NT2/D1 (cell line): ENCODE results near the gene CCNJL.

ENCODE experiments used
- DNase-seq: peaks from one replicate; pipeline ENCODE4 v3.0.0-alpha.2; 2011; ENCODE audit warnings: low read depth, low spot score
- H3K27me3 ChIP-seq: 2 replicates; pipeline ENCODE4 v1.6.0; 2011; ENCODE audit warnings: mild to moderate bottlenecking; ENCODE audit not compliant: insufficient read length, insufficient read depth
- H3K36me3 ChIP-seq: 2 replicates; pipeline ENCODE4 v1.6.1; 2011; ENCODE audit warnings: mild to moderate bottlenecking, low read length, mixed read lengths; ENCODE audit not compliant: insufficient read depth, insufficient read length
- H3K4me1 ChIP-seq: 2 replicates; pipeline ENCODE4 v1.5.1; 2011; ENCODE audit not compliant: insufficient read depth, insufficient read length
- H3K4me3 ChIP-seq: 2 replicates; pipeline ENCODE4 v1.5.1; 2011; ENCODE audit warnings: low read depth; ENCODE audit not compliant: insufficient read length
- H3K9ac ChIP-seq: 2 replicates; pipeline ENCODE4 v1.6.0; 2011; ENCODE audit warnings: low read depth; ENCODE audit not compliant: insufficient read length
- H3K9me3 ChIP-seq: 2 replicates; pipeline ENCODE4 v1.5.1; 2011; ENCODE audit warnings: mild to moderate bottlenecking, low read length; ENCODE audit not compliant: insufficient read depth
- SUZ12 ChIP-seq: IDR thresholded peaks from 2 replicates; pipeline ENCODE4 v1.6.1; 2011; ENCODE audit not compliant: insufficient read length, insufficient read depth; ENCODE audit errors: extremely low read depth
- YY1 ChIP-seq: IDR thresholded peaks from 2 replicates; pipeline ENCODE4 v1.6.1; 2011; ENCODE audit not compliant: insufficient read length, insufficient read depth
- ZNF274 ChIP-seq: IDR thresholded peaks from 2 replicates; pipeline ENCODE4 v1.6.1; 2011; ENCODE audit warnings: mild to moderate bottlenecking, low read depth, low read length

Gene CCNJL

DNA sequence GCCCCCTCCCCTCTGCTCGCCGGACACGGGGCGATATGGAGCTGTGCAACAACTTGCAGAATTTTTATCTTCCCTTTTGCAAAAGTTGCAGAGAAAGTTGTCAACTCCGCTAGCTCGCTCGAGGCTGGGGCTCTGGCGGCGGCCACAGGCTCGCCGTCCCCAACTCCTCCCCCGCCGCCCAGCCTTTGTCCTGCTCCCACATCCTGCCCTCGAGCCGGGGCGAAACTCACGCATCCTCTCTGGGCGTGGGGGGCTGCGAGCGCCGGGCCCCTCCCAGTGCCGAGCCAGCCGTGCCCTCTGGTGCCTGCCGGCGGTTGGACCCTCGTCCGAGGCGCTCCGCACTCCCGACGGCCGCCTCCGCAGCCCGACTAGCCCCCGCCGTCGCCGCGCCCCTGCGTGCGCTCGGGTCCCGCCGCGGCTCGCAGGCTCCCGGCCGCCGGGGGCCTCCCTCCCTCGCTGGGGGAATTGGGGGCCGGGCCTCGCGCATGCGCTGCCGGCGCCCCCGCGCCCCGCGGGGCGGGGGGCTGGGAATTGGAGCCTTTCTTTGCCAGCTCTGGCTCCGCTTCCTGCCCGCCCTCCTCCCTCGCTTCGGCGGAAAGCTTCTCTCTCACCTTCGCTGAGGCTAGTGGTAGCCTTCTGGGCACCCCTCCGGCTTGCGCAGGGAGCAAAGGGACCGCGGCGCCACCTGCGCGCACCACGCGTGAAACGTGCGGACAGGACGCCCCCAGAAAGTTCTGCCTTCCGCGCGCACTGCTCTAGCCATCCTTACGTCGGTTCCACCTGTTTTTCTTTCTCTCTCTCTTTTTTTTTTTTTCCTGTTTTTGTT, at the start of gene CCNJL:
Gene CCNJL (minus strand): TSS at position 431 of the 826 bp plus-strand sequence. CDS start 641 bp downstream, outside the sequence.
- H3K4me3 ChIP-seq: peak within 1 kb of the TSS; percentile 64
- no peak for TF ChIP-seq ZNF274
- no peak for TF ChIP-seq SUZ12
- TF ChIP-seq YY1: no peak
- no peaks in the 10 kb centered on the region for H3K9me3 ChIP-seq
- peak; percentile 35 for DNase-seq
- peaks cover 6% of the 10 kb centered on the region for H3K27me3 ChIP-seq
- H3K9ac ChIP-seq: peak within 1 kb of the TSS; percentile 82
- peaks cover 2% of the 10 kb centered on the region for H3K4me1 ChIP-seq
- peaks cover 24% of the 10 kb centered on the region for H3K36me3 ChIP-seq

- Histone ChIP-seq H3K36me3 (no peaks in the 10 kb centered on the region), H3K4me1 (peaks cover 3% of the 10 kb centered on the region), H3K9me3 (no peaks in the 10 kb centered on the region), H3K4me3 (no peak overlapping the region), H3K27me3 (no peaks in the 10 kb centered on the region), H3K9ac (no peak overlapping the region)
- no peak for TF ChIP-seq SUZ12
- no peak for TF ChIP-seq ZNF274
- TF ChIP-seq YY1: no peak
- DNase-seq: no peak
Observed at GRCh38 chr5:160361624-160362228, 49.4 kb upstream of the CCNJL start.

DNA sequence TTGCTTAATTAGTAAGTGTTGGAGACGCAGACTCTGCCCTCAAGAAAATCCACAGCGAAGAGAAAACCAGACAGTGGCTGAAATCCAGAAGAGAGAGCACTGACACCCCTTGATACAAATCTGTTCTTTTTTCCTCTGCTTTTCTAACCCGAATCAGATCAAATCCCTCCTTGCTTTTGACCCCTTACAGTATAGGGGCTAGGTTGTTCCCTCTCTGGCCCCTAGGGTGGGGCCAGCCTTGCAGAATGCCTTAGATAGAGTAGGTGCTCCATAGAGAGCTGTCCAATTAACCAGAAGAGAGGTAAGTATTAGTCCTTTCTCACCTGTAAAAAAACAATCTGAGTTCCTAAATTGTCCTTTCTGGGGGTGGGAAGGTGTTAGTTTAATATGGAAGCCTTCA, 47.9 kb upstream of the CCNJL start:
- Histone ChIP-seq H3K27me3 (no peaks in the 10 kb centered on the region), H3K36me3 (no peaks in the 10 kb centered on the region), H3K9me3 (no peaks in the 10 kb centered on the region), H3K4me3 (no peak overlapping the region), H3K4me1 (peaks cover 5% of the 10 kb centered on the region), H3K9ac (no peak overlapping the region)
- no peak for DNase-seq
- TF ChIP-seq ZNF274 (no peak), SUZ12 (no peak), YY1 (no peak)

GRCh38 chr5:160359816-160360215, 47.5 kb upstream of the CCNJL start:
- no peaks in the 10 kb centered on the region for H3K36me3 ChIP-seq
- no peak for DNase-seq
- TF ChIP-seq YY1: no peak
- H3K4me3 ChIP-seq: no peak overlapping the region
- H3K9ac ChIP-seq: peak overlapping the region; percentile 50
- peaks cover 5% of the 10 kb centered on the region for H3K4me1 ChIP-seq
- no peaks in the 10 kb centered on the region for H3K27me3 ChIP-seq
- no peaks in the 10 kb centered on the region for H3K9me3 ChIP-seq

DNA sequence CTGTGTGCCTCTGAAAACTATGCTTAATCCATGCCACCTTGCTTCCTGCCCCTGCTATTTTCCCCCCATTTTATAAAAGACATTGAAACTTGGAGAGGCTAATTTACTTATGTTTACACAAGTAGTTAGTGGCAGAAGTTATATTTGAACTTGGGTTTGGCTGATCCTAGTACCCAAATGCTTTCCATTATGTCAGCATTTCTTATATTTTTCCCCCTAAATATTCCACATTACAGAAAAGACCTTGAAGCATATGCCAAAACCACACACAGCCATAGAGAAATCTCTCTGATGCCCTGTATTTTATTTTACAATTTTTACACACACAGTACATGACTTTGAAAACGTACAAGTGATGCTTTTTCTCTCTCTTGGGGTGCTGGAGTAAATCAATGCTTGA, 46.9 kb upstream of the CCNJL start:
- H3K9me3 ChIP-seq: no peaks in the 10 kb centered on the region
- H3K36me3 ChIP-seq: no peaks in the 10 kb centered on the region
- peak overlapping the region; percentile 50 for H3K9ac ChIP-seq
- DNase-seq: no peak
- no peaks in the 10 kb centered on the region for H3K27me3 ChIP-seq
- H3K4me3 ChIP-seq: no peak overlapping the region
- TF ChIP-seq YY1 (no peak), SUZ12 (no peak), ZNF274 (no peak)
- H3K4me1 ChIP-seq: peaks cover 5% of the 10 kb centered on the region

DNA sequence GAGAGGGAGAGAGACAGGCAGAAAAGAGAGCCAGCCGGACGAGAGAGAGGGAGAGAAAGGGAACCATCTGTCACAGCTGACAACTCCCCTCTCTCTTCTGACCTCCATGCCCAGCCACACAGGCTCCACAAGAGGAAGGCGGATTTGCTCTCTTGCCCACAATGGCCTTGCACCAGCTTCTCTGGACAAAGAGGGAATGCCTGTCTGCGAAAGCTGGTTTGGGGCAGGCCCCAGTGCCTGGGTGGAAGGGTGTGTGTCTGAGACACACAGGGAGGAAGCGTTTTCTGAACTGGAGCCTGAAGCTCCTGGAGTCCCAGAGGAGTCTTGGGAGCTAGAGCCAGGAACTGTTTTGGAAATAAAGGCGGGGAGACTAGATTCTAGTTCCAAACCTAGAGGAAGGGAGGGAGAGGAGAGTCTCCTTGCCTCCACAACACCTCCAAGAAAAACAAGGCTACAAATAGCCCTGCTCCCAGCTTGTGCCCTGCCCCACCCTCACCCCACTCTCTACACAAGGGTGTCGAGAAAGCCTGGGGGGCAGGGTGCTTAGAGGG, 45.6 kb upstream of the CCNJL start:
- no peaks in the 10 kb centered on the region for H3K9me3 ChIP-seq
- peak overlapping the region; percentile 50 for H3K9ac ChIP-seq
- peaks cover 5% of the 10 kb centered on the region for H3K4me1 ChIP-seq
- TF ChIP-seq ZNF274: no peak
- no peak for TF ChIP-seq YY1
- TF ChIP-seq SUZ12: no peak
- H3K4me3 ChIP-seq: no peak overlapping the region
- DNase-seq: no peak
- H3K27me3 ChIP-seq: no peaks in the 10 kb centered on the region
- H3K36me3 ChIP-seq: no peaks in the 10 kb centered on the region

- Histone ChIP-seq H3K4me1 (peaks cover 5% of the 10 kb centered on the region), H3K9ac (no peak overlapping the region), H3K9me3 (no peaks in the 10 kb centered on the region), H3K27me3 (no peaks in the 10 kb centered on the region), H3K4me3 (no peak overlapping the region), H3K36me3 (no peaks in the 10 kb centered on the region)
- DNase-seq: no peak
- TF ChIP-seq ZNF274: no peak
- no peak for TF ChIP-seq SUZ12
- TF ChIP-seq YY1: no peak
Observed at GRCh38 chr5:160357394-160357793, 45.0 kb upstream of the CCNJL start.
